GM15510 (cell line): ENCODE data around the gene C10orf62.

Experiments
- POLR2A ChIP-seq: IDR thresholded peaks from 3 replicates; pipeline ENCODE4 v1.6.1; 2011; ENCODE audit warnings: borderline replicate concordance; ENCODE audit not compliant: insufficient read length; ENCODE audit errors: extremely low read depth

Gene C10orf62

DNA sequence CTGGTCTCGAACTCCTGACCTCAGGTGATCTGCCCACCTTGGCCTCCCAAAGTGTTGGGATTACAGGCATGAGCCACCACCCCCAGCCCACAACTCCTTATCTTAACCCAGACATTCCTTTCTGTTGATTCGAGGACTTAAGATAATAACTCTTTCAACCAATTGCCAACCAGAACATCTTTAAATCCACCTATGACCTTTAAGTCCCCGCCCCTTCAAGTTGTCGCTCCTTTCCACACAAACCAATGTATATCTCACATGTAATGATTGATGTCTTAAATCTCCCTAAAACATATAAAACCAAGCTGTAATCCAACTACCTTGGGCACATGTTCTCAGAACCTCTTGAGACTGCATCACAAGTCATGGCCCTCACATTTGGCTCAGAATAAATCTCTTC is 24.7 kb upstream of the C10orf62 start:
- TF ChIP-seq POLR2A, result no peak

DNA sequence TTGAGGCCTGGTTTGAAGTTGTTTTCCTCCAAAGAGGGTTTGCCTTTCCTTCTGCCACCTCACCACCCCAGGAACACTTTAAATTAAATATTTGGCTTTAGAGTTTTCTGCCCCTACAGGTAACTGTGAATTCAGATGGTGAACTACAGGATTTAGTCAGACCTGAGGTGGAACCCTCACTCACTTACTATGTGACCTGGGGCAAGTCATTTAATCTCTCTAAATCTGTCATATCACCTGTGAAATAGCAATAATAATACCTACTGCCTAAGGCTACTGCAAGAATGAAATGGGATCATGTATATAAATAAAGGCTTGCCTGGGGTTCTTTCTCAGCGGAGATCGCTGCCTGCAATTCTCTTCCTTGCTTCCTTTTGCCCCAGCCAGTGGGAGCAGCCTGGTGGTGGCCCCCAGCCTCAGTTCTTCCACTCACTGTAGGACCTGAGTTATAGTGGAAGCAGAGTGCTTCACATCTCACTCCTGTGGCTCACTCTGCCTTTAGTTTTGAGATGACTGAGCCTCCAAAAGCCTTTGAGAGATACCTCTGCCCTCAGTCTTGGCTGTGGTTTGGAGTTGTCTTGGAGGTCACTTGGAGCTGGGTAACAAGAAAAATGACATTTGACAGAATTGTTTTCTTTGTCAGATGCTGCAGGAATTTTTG is 23.1 kb upstream of the C10orf62 start:
- no peak for TF ChIP-seq POLR2A

DNA sequence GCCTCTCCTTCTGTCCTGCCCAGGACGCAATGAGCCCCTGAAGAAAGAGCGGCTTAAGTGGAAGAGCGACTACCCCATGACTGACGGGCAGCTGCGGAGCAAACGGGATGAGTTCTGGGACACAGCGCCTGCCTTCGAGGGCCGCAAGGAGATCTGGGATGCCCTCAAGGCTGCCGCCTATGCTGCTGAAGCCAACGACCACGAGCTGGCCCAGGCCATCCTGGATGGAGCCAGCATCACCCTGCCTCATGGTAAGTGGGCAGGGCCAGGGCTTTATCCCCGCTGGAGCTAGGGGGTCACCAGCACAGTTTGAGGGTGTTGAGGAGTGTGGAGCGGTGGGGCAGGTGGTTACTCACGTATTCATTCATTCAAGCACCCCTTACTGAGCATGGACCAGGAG is 21.6 kb upstream of the C10orf62 start:
- TF ChIP-seq POLR2A, result no peak

DNA sequence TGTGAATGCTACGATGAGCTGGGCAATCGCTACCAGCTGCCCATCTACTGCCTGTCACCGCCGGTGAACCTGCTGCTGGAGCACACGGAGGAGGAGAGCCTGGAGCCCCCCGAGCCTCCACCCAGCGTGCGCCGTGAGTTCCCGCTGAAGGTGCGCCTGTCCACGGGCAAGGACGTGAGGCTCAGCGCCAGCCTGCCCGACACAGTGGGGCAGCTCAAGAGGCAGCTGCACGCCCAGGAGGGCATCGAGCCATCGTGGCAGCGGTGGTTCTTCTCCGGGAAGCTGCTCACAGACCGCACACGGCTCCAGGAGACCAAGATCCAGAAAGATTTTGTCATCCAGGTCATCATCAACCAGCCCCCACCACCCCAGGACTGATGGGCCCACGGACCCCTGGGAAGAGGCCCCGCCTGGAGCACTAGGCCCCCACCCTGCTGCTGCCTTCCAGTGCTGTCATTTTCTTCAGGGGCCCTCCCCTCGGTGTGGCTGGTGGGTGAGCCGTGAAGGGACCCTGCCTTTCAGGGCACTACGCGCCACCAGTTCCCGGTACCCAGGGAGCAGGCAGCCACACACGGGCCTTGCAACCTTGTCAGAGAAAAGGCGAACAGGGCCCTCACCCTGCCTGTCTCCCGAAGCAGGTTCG is 19.3 kb upstream of the C10orf62 start:
- TF ChIP-seq POLR2A, result no peak

DNA sequence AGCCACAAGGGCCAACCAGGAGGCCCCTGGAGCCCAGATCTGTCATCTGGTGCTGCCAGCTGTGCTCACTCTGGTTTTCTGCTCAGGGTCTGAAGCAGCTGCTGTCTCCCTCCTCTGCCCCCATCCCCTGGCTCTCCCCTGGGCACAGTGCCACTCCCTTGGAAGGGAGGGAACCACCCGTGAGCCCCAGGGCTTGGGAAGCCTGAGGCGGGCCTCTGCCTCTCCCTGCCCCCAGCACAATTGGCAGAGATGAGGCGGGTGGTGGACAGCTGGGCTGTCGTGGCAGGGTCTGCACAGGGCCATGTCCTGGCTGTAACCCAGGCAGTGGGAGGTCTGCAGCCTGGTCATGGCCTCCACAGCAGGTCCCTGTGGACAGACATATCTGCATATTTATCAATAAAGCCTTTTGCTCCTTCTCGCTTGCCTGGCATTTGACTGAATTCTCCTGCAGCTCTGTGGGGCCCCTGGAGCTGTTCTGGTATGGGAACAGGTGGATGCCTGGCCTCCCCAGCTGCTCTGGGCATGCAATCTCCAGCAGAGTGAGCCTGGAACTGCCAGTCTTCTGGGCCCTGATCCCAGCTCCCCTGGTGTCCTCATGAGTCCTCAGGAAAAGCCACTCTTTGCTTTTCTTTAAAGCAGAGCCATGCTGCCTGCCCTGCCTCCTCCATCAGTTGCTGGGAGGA is 18.6 kb upstream of the C10orf62 start:
- no peak for TF ChIP-seq POLR2A

DNA sequence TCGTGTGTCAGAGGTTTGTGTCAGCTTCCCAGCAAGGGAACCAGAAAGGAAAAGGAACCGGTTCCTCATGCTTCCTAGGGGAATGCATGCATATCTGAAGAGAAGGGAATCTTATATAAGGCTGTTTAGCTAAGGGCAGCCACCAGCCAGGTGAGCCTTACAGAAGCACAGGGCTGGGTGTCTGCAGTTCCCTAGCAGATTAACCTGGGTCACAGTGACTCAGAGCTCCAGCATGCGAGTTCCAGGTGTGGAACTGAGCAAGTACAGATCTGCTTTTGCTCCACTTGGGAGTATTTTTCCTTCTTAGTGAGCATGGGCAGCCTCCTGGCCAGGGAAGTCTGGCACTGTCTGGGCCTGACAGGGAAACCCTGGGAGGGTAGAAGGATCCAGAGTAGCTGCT is 17.9 kb upstream of the C10orf62 start:
- TF ChIP-seq POLR2A, result no peak

DNA sequence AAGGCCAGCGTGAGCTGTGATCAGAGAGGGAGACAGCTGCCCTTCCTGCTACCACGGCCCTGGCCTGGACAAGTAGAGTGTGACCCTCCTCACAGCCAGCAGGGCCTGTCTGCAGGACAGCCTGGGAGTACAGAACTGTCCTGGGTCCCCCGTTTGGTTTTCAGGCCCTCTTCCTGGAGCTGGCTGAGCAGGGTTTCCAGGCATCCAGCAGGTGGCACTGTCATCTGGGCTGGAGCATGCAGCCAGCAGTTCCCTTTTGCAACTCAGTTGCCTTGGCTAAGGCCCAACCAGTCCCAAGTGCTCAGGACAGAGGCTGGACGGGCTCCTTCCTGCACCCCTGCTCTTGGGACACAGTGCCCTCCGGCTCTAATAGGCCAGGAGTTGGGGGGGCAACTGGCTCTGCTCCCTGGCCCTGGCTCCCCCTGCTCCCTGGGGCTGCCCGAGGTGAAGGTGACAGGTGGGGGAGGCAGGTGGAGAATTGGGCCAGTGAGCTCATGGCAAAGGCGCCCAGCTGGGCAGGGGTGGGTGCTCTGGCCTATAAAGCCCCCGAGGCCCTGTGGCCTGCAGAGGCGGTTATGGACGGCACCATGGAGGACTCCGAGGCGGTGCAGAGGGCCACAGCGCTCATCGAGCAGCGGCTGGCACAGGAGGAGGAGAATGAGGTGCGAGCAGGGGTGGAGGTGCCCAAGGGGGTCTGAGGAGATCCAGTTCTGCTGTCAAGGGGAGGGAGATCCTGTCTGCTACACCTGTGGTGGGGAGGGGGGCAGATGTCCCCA is 17.1 kb upstream of the C10orf62 start, which contains the start of gene ANKRD2:
ANKRD2 (plus strand) TSS at position 566 of the 776 bp plus-strand sequence; CDS start at position 576, 10 bp downstream.
- no peak for TF ChIP-seq POLR2A

DNA sequence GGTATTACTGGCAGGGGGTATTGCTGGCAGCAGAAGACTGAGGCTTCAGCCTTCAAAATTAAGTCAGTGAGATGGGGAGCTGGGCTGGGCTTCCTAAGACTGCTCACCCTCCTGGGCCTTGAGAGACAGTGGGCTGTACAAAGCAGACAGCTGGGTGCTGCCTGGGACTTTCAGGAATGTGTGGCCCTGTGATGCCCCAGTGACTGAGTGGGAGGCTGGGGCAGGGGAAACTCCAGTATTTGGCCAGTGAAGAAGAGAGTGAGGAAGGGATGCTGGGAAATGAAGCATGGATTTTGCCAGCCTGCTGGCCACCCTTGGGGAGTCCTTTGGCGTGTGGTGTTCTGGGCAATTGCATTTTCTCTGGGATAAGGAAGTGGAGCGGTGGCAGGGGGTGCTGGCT is 16.5 kb upstream of the C10orf62 start:
- no peak for TF ChIP-seq POLR2A

DNA sequence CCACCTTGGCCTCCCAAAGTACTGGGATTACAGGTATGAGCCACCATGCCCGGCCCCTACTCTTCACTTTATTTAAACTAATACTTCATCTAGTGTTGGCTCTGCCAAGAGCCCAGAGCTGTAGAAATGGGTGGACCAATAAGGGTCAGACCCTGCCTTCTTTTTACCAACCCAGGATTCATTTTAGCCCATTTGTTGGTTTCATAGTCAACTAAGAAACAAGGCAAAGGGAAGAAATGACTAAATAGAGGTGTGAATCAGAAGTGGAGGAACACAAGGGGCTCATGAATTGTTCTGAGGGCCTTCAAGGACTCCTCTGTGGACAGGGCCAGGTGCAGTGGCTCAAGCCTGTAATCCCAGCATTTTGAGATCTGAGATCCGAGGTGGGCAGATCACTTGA is 15.8 kb upstream of the C10orf62 start:
- no peak for TF ChIP-seq POLR2A

DNA sequence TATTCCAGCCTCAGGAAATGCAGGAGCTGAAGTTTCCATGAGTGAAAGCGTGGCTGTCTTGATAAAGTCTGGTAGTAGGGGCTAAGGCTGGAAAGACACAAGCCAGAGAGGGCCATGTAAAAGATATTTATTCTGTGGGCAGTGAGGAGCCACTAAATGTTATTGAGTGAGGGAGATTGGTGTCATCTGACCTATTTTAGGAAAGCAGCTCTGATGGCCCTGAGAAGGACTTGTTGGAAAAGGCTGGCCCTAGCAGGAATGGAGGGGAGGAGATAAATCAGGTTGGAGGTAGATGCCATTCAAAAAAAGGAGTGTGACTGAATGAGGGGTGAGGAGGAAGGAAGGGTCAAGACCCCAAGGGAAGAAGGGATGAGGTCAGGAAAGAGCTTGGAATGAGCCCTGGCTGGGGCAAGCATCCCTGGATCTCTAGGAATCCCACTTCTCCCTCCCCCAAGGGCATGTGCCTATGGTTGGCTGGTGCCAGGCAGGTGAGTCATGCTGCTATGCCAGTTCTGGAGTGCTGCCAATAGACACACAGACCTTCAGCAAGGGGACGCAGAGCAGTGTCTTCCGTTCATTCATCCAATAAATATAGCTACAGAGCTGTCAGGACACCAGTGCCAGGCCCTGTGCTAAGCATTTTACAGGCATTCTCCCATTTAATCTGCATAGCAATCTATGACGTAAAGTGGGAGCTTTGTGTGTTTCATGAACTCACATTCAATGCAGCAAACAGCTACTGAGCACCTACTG is 15.0 kb upstream of the C10orf62 start:
- TF ChIP-seq POLR2A, result no peak

DNA sequence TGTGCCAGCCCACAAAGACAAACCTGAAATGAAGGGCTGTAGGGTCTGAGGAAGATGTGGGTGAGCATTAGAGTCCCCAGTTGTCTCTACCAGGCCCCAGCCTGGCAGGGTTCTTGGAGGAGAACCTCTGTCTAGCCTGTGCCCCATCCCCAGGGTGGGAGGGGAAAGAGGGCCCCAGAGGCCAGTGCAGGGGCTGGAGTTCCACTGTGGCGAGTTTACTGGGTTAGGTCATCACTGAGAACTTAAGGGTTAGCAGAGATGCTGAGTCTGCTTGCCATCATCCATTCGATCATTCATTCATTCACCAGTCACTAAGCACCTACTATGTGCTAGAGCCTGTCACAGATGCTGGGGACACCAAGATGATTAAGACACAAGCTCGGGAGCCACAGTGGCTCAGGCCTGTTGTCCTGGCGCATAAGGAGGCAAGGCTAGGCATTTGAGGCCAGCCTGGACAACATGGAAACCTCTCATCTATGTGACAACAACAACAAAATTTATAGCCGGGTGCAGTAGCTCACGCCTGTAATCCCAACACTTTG is 14.3 kb upstream of the C10orf62 start:
- no peak for TF ChIP-seq POLR2A

DNA sequence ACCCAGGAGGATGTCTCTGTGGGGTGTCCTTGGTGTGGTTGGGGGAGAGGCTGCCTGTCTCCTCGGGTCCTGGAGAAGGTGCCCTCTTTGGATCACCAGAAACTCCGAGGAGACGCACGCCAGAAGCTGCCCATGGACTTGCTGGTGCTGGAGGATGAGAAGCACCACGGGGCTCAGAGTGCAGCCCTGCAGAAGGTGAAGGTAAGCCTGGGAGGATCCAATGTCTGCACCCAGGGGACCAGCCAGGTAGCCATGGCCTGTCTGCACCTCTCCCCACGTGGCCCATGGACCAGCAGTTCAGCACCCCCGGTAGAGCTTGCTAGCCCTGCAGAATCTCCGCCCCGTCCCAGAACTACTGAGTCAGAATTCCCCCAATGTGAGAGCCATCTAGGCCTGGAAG is 11.8 kb upstream of the C10orf62 start:
- TF ChIP-seq POLR2A, result no peak

DNA sequence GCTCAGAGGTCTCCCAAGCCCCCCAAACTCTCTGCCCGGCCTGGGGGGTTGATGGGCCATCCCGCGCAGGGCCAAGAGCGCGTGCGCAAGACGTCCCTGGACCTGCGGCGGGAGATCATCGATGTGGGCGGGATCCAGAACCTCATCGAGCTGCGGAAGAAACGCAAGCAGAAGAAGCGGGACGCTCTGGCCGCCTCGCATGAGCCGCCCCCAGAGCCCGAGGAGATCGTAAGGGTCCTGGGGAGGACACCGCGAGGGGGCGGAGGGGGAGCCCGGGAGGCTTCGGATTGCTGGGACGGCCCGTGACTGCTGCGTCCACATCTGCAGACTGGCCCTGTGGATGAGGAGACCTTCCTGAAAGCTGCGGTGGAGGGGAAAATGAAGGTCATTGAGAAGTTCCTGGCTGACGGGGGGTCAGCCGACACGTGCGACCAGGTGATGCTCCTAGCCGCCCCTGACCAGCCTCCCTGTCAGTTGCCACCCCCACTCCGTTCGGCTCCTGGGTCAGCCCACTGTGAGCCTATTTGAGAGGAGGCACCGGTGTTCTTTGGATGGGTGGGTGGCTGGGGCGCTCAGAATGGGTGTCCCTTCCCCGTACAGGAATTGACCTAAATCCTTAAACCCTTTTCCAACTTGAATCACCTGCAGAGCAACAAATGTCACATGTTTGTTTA is 11.2 kb upstream of the C10orf62 start:
- TF ChIP-seq POLR2A, result no peak
